Loucy (cell line): ENCODE data around the gene LRIG3.

ENCODE experiments used
- EZH2phosphoT487 ChIP-seq: fragments of 200-600 bp; IDR thresholded peaks from 2 replicates; pipeline ENCODE4 v1.6.1; 2018; ENCODE audit warnings: antibody characterized with exemption, mild to moderate bottlenecking, moderate library complexity, borderline replicate concordance
- TF ChIP-seq, protein P1 (sequence below): fragments of 200-600 bp; sonication (generic); conservative IDR thresholded peaks from 2 replicates; pipeline ENCODE4 v1.5.1; 2014; ENCODE audit warnings: mild to moderate bottlenecking, antibody characterized with exemption, low read length

DNA sequence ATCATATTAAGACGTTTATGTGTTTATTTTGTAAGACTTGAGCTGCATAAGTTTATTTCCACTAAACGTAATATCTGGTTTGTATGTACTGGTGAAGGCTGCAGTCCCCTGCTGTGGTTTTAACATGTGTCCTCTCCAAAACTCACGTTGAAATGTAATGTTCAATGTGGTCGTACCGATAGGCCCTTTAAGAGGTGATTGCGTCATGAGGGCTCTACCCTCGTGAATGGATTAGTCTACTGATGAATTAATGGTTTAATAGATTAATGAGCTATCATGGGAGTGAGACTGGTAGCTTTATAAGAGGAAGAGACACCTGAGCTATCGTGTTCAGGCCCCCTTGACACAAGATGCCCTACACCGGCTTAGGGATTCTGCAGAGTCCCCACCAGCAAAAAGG is 14.9 kb downstream of the LRIG3 start:
- TF ChIP-seq EZH2phosphoT487 = no peak
- TF ChIP-seq, protein P1, sequence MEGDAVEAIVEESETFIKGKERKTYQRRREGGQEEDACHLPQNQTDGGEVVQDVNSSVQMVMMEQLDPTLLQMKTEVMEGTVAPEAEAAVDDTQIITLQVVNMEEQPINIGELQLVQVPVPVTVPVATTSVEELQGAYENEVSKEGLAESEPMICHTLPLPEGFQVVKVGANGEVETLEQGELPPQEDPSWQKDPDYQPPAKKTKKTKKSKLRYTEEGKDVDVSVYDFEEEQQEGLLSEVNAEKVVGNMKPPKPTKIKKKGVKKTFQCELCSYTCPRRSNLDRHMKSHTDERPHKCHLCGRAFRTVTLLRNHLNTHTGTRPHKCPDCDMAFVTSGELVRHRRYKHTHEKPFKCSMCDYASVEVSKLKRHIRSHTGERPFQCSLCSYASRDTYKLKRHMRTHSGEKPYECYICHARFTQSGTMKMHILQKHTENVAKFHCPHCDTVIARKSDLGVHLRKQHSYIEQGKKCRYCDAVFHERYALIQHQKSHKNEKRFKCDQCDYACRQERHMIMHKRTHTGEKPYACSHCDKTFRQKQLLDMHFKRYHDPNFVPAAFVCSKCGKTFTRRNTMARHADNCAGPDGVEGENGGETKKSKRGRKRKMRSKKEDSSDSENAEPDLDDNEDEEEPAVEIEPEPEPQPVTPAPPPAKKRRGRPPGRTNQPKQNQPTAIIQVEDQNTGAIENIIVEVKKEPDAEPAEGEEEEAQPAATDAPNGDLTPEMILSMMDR = no peak
